ENCODE measurements around the gene SYCP2. TPM values are rescaled to one million over a fixed set of nuclear protein-coding genes. Genes with fewer than 3 reads are reported as not detected.

The SYCP2 gene
- total and polyA plus RNA-seq, 2 of the 8 experiments (the other 6 are each of a cell fraction or from before 2014, with no cell fraction given): 0.02 to 0.50 TPM

- TF ChIP-seq POU5F1 (IDR thresholded peaks at IDR 0.05; ENCODE audit: low read depth, low read length) (no peak), RXRA (IDR thresholded peaks at IDR 0.05; ENCODE audit: insufficient read depth, low read depth, low read length) (no peak), POLR2AphosphoS5 (IDR thresholded peaks at IDR 0.05; ENCODE audit: low read depth, low read length) (no peak), YY1 (IDR thresholded peaks at IDR 0.05; ENCODE audit: low read depth, low read length) (no peak), SIRT6 (IDR thresholded peaks at IDR 0.05; ENCODE audit: low read length) (no peak)
Observed at GRCh38 chr20:59817846-59818615, 115.4 kb downstream of the SYCP2 start (continued).

Measured in H1 (cell line).